Coronary artery (tissue), 2 donors: ENCODE results near the gene MAP3K5.

ENCODE experiments used
- DNase-seq: peaks from one replicate; pipeline ENCODE4 v3.0.0-alpha.2; 2017; ENCODE audit warnings: low spot score
- H3K27ac ChIP-seq, 2 donors: fragments of 200-600 bp; sonication (generic); one replicate each; pipeline ENCODE4 v1.5.1; 2016 to 2019
- H3K4me3 ChIP-seq: fragments of 200-600 bp; sonication (generic); 2 replicates; pipeline ENCODE4 v1.5.1; 2016; ENCODE audit warnings: mild to moderate bottlenecking, moderate library complexity
- CTCF ChIP-seq: fragments of 200-600 bp; sonication (generic); IDR thresholded peaks from one replicate; pipeline ENCODE4 v1.5.1; 2019; ENCODE audit warnings: antibody characterized with exemption

The MAP3K5 gene

DNA sequence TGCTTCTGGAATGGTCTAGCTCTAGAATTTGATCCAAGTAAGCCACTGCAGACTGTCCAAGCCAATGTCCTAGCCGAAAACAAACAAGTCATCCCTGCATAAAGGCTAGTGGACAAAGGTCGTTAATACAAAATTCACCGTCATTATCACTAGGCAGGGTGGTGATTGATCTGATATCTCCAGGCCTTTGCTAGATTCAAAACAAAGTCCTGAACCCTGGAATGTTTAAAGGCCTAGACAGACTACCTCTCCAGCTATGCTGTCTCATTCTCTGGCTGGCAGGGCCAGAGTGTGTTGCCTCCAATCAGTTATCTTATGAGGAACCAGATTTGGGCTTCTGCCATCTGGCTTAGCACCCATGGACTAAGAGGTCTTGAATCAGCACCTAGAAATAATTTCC is 280.4 kb downstream of the MAP3K5 start:
- Histone ChIP-seq H3K27ac (no peak overlapping the region), H3K4me3 (no peak overlapping the region)
- no peak for TF ChIP-seq CTCF
- no peak for DNase-seq

GRCh38 chr6:136511397-136511796 is 280.9 kb downstream of the MAP3K5 start:
- no peak overlapping the region for H3K27ac ChIP-seq
- no peak for DNase-seq
- no peak overlapping the region for H3K4me3 ChIP-seq
- no peak for TF ChIP-seq CTCF

DNA sequence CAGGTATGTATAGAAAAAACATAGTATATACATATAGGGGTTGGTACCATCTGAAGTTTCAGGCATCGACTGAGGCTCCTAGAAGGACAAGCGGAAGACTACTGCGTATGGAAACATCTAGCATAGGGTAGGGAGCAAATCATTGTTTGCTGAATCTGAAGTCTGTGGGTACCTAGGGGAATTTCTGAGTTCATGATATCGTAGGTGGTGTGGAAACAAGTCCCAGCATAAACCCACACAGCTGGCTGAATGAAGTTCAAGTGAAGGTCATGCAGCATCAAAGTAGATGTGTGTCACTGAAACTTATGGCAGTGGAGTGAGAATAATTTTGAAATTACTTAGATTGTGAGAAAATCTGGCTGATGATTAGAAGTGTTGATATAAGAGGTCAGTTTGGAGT is 281.5 kb downstream of the MAP3K5 start:
- no peak for TF ChIP-seq CTCF
- DNase-seq: no peak
- H3K4me3 ChIP-seq: no peak overlapping the region
- no peak overlapping the region for H3K27ac ChIP-seq

GRCh38 chr6:136510299-136510698 is 282.0 kb downstream of the MAP3K5 start:
- no peak overlapping the region for H3K4me3 ChIP-seq
- no peak overlapping the region for H3K27ac ChIP-seq
- DNase-seq: no peak
- no peak for TF ChIP-seq CTCF

GRCh38 chr6:136508725-136509392 is 283.4 kb downstream of the MAP3K5 start:
- no peak for DNase-seq
- Histone ChIP-seq H3K4me3 (no peak overlapping the region), H3K27ac (no peak overlapping the region)
- TF ChIP-seq CTCF: no peak
